Choroid plexus epithelial cell (primary cell): Measurements from ENCODE around the gene PPP2R5C.

Experiments
- DNase-seq: peaks from one replicate; pipeline ENCODE4 v3.0.0-alpha.2; 2010; ENCODE audit warnings: low read depth
- H3K4me3 ChIP-seq: 2 replicates; pipeline ENCODE4 v1.5.1; 2011; ENCODE audit warnings: low read depth, mild to moderate bottlenecking, control low read depth, low read length, moderate library complexity
- CTCF ChIP-seq: conservative IDR thresholded peaks from 2 replicates; pipeline ENCODE4 v1.5.1; 2011; ENCODE audit warnings: low read depth, mild to moderate bottlenecking, control low read depth, inconsistent platforms, low read length, moderate library complexity

The PPP2R5C gene

GRCh38 chr14:101780887-101781239 is 19.4 kb downstream of the PPP2R5C start:
- H3K4me3 ChIP-seq, result peak overlapping the region; percentile 3
- no peak for TF ChIP-seq CTCF
- DNase-seq, result no peak

GRCh38 chr14:101781240-101782061 is 19.9 kb downstream of the PPP2R5C start:
- peak overlapping the region; percentile 46 for H3K4me3 ChIP-seq
- no peak for DNase-seq

GRCh38 chr14:101783260-101784016 is 21.9 kb downstream of the PPP2R5C start:
- TF ChIP-seq CTCF, result no peak
- no peak overlapping the region for H3K4me3 ChIP-seq
- DNase-seq, result no peak

More at GRCh38 chr14:101781240-101782061, 19.9 kb downstream of the PPP2R5C start:
- no peak for TF ChIP-seq CTCF

GRCh38 chr14:101784631-101785030 is 23.1 kb downstream of the PPP2R5C start:
- no peak for TF ChIP-seq CTCF
- H3K4me3 ChIP-seq, result no peak overlapping the region
- no peak for DNase-seq

- H3K4me3 ChIP-seq, result no peak overlapping the region
- TF ChIP-seq CTCF, result no peak
- no peak for DNase-seq
These were observed 26.6 kb downstream of the PPP2R5C start for GRCh38 chr14:101788016-101788635.

- no peak for TF ChIP-seq CTCF
- no peak overlapping the region for H3K4me3 ChIP-seq
- DNase-seq, result no peak
These were observed 27.7 kb downstream of the PPP2R5C start for GRCh38 chr14:101789222-101789621.
